ENCODE results near the gene MLST8.

The MLST8 gene

GRCh38 chr16:2173366-2173765, 31.9 kb upstream of the MLST8 start:
- no peak for DNase-seq

GRCh38 chr16:2173916-2174315, 31.3 kb upstream of the MLST8 start:
- DNase-seq, result no peak

GRCh38 chr16:2174396-2175131, 30.7 kb upstream of the MLST8 start:
- DNase-seq, result no peak

GRCh38 chr16:2175454-2175853, 29.8 kb upstream of the MLST8 start:
- no peak for DNase-seq

- DNase-seq, result no peak
Observed at GRCh38 chr16:2176047-2176446, 29.2 kb upstream of the MLST8 start.

- no peak for DNase-seq
Observed at GRCh38 chr16:2177101-2177500, 28.2 kb upstream of the MLST8 start.

- no peak for DNase-seq
Observed at GRCh38 chr16:2177561-2177960, 27.7 kb upstream of the MLST8 start.

GRCh38 chr16:2178321-2179106, 26.7 kb upstream of the MLST8 start:
- DNase-seq, result peak; percentile 29 to 55 (median 37)

GRCh38 chr16:2179107-2179501, 26.1 kb upstream of the MLST8 start:
- DNase-seq, result no peak

GRCh38 chr16:2179576-2179975, 25.7 kb upstream of the MLST8 start:
- DNase-seq, result no peak

- no peak for DNase-seq
Observed at GRCh38 chr16:2180461-2180860, 24.8 kb upstream of the MLST8 start.

GRCh38 chr16:2180962-2181923, 24.0 kb upstream of the MLST8 start:
- no peak for DNase-seq

GRCh38 chr16:2181952-2182351, 23.3 kb upstream of the MLST8 start:
- DNase-seq, result no peak

- DNase-seq, result no peak
Observed at GRCh38 chr16:2183671-2184070, 21.6 kb upstream of the MLST8 start.

GRCh38 chr16:2184346-2184745, 20.9 kb upstream of the MLST8 start:
- DNase-seq, result no peak

- no peak for DNase-seq
Observed at GRCh38 chr16:2184962-2185361, 20.3 kb upstream of the MLST8 start.

GRCh38 chr16:2186064-2186463, 19.2 kb upstream of the MLST8 start:
- no peak for DNase-seq

GRCh38 chr16:2186505-2186904, 18.7 kb upstream of the MLST8 start:
- no peak for DNase-seq

GRCh38 chr16:2187212-2187611, 18.0 kb upstream of the MLST8 start:
- DNase-seq, result no peak

- no peak for DNase-seq
Observed at GRCh38 chr16:2188395-2188794, 16.9 kb upstream of the MLST8 start.

GRCh38 chr16:2189252-2189893, 15.9 kb upstream of the MLST8 start:
- no peak for DNase-seq

GRCh38 chr16:2190002-2190658, 15.1 kb upstream of the MLST8 start:
- DNase-seq, result no peak
